Body of pancreas (tissue), 4 donors: Measurements from ENCODE around the gene NABP1.

ENCODE experiments used
- CTCF ChIP-seq, 7 experiments: fragments of 450-650 bp in 4 of 7; fragments of 200-600 bp in 3 of 7; sonication (generic) in 3 of 7; IDR thresholded peaks; one replicate each; pipeline ENCODE4 v1.5.1; 2016 to 2019; ENCODE audit warnings: antibody characterized with exemption in 7 of 7
- POLR2A ChIP-seq, 3 donors: fragments of 450-650 bp; IDR thresholded peaks; one replicate each; pipeline ENCODE4 v1.6.1; 2016; ENCODE audit warnings: antibody characterized with exemption in 3 of 3, mild to moderate bottlenecking in 2 of 3

- TF ChIP-seq CTCF (IDR thresholded peaks at IDR 0.05): no peak
- TF ChIP-seq POLR2A (IDR thresholded peaks at IDR 0.05): no peak
Measured at GRCh38 chr2:191691898-191692297, 14.0 kb downstream of the NABP1 start.
